DND-41 (cell line): Measurements from ENCODE around the gene SEMA3E.

Source experiments
- ATAC-seq: fragments of 200-7000 bp; cut with Tn5 transposase; 3 replicates; pipeline ENCODE4 v1.9.1; 2021; ENCODE audit warnings: low read depth; ENCODE audit not compliant: insufficient read depth
- DNase-seq: peaks from one replicate; pipeline ENCODE4 v3.0.0-alpha.2; 2020
- H2AFZ ChIP-seq: 2 replicates; pipeline ENCODE4 v1.6.0; 2012; ENCODE audit warnings: low read depth, low read length
- H3K27ac ChIP-seq: 2 replicates; pipeline ENCODE4 v1.5.1; 2012; ENCODE audit warnings: low read length, inconsistent platforms
- H3K27me3 ChIP-seq: fragments of 200-600 bp; sonication (generic); 2 replicates; pipeline ENCODE4 v1.6.0; 2012; ENCODE audit warnings: low read length, mild to moderate bottlenecking, inconsistent platforms; ENCODE audit not compliant: insufficient read depth, poor library complexity
- H3K36me3 ChIP-seq: 2 replicates; pipeline ENCODE4 v1.5.1; 2012; ENCODE audit warnings: low read length, inconsistent platforms; ENCODE audit not compliant: insufficient read depth
- H3K4me1 ChIP-seq: 2 replicates; pipeline ENCODE4 v1.5.1; 2012; ENCODE audit warnings: mild to moderate bottlenecking, low read length; ENCODE audit not compliant: insufficient read depth
- H3K4me2 ChIP-seq: 2 replicates; pipeline ENCODE4 v1.6.0; 2012; ENCODE audit warnings: mild to moderate bottlenecking, moderate library complexity, low read length, inconsistent platforms; ENCODE audit not compliant: insufficient read depth
- H3K4me3 ChIP-seq, 2 experiments: fragments of 200-600 bp in 1 of 2; shearing (Covaris generic) in 1 of 2; 2 replicates each; pipeline ENCODE4 v1.5.1; 2012 to 2016; ENCODE audit warnings: inconsistent platforms in 2 of 2, low read length in 2 of 2, mild to moderate bottlenecking in 2 of 2, low read depth in 1 of 2, moderate library complexity in 1 of 2
- H3K79me2 ChIP-seq: 2 replicates; pipeline ENCODE4 v1.6.0; 2012; ENCODE audit warnings: low read length, inconsistent platforms; ENCODE audit not compliant: insufficient read depth
- H3K9ac ChIP-seq: 2 replicates; pipeline ENCODE4 v1.6.0; 2012; ENCODE audit warnings: low read depth, mild to moderate bottlenecking, inconsistent platforms, low read length, moderate library complexity
- H3K9me3 ChIP-seq: 2 replicates; pipeline ENCODE4 v1.5.1; 2012; ENCODE audit warnings: low read length, moderate library complexity, mild to moderate bottlenecking, inconsistent platforms; ENCODE audit not compliant: insufficient read depth, severe bottlenecking
- H4K20me1 ChIP-seq: 2 replicates; pipeline ENCODE4 v1.6.0; 2012; ENCODE audit warnings: low read length; ENCODE audit not compliant: insufficient read depth
- EZH2 ChIP-seq: IDR thresholded peaks from 3 replicates; pipeline ENCODE4 v1.6.1; 2012; ENCODE audit warnings: borderline replicate concordance, low read depth, mild to moderate bottlenecking, moderate library complexity, low read length, inconsistent platforms; ENCODE audit not compliant: severe bottlenecking
- TF ChIP-seq, protein P1 (sequence below): IDR thresholded peaks from 2 replicates; pipeline ENCODE4 v1.5.1; 2012; ENCODE audit warnings: borderline replicate concordance, low read length, moderate library complexity, mild to moderate bottlenecking; ENCODE audit not compliant: poor library complexity, severe bottlenecking; ENCODE audit errors: extremely low read depth

Gene SEMA3E

DNA sequence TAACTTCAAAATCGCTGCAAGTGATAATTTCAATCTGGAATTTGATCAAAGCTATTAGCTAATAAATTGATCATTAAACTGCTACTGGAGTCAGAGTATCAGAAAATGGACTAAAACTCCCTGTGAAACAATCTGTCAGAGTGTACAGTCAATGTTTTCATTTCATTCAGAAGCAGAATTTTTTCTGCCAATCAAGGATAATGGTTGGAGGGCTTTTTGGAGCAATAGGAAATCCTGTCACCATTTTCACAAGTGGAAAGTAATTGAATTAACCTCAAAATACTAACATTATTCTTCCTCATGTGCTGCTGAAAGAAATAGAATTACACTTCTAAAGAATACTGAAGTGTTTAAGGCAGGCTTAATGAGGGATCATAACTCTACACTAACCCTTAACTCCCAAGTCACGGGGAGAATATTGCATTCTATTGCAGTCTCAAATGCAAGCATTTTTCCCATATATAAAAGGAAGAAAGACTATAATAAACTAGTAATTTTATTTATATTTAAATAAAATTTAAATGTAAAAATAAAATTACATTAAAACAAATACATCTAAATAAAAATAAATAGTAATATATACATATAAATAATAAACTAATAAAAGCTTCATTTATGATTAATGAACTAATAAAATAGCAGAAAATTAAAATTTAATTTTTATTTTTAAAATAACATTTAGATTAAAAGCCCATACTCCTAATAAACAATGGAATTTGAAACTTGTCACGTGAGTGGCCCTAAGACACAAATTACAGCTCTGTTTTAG, 67.1 kb downstream of the SEMA3E start:
- ATAC-seq, result no peak
- H3K79me2 ChIP-seq, result no peaks in the 10 kb centered on the region

DNA sequence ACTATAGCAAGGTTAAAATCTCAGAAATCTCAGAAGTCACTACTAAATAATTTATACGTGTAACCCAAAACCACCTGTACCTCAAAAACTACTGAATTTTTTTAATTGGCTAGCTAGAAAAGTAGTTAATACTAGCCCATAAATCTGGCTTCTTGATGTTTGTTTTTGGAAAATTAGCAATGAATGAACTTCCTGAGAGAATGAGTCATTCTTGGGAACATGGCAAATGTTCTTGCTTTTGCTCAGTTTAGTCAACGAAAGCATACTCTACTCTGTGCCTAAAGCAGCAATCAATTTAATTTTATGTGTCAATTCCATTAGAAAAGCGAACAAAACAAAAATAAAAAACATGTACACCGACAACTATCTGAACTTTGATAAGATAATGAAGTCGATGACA, 69.2 kb downstream of the SEMA3E start:
- no peaks in the 10 kb centered on the region for H4K20me1 ChIP-seq
- H3K79me2 ChIP-seq, result no peaks in the 10 kb centered on the region
- no peaks in the 10 kb centered on the region for H3K36me3 ChIP-seq
- H3K27me3 ChIP-seq, result no peaks in the 10 kb centered on the region
- H3K27ac ChIP-seq, result no peak overlapping the region
- H2AFZ ChIP-seq, result no peak overlapping the region
- H3K9ac ChIP-seq, result no peak overlapping the region
- H3K9me3 ChIP-seq, result no peaks in the 10 kb centered on the region
- ATAC-seq, result no peak
- H3K4me2 ChIP-seq, result no peak overlapping the region
- TF ChIP-seq, protein P1, sequence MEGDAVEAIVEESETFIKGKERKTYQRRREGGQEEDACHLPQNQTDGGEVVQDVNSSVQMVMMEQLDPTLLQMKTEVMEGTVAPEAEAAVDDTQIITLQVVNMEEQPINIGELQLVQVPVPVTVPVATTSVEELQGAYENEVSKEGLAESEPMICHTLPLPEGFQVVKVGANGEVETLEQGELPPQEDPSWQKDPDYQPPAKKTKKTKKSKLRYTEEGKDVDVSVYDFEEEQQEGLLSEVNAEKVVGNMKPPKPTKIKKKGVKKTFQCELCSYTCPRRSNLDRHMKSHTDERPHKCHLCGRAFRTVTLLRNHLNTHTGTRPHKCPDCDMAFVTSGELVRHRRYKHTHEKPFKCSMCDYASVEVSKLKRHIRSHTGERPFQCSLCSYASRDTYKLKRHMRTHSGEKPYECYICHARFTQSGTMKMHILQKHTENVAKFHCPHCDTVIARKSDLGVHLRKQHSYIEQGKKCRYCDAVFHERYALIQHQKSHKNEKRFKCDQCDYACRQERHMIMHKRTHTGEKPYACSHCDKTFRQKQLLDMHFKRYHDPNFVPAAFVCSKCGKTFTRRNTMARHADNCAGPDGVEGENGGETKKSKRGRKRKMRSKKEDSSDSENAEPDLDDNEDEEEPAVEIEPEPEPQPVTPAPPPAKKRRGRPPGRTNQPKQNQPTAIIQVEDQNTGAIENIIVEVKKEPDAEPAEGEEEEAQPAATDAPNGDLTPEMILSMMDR, result no peak
- H3K4me1 ChIP-seq, result no peaks in the 10 kb centered on the region
- H3K4me3 ChIP-seq, result no peak overlapping the region
- no peak for DNase-seq

More for the DNA sequence above, 67.1 kb downstream of the SEMA3E start:
- no peaks in the 10 kb centered on the region for H3K4me1 ChIP-seq
- H2AFZ ChIP-seq, result no peak overlapping the region
- H3K27me3 ChIP-seq, result no peaks in the 10 kb centered on the region
- no peaks in the 10 kb centered on the region for H4K20me1 ChIP-seq
- DNase-seq, result no peak
- H3K4me2 ChIP-seq, result no peak overlapping the region
- H3K4me3 ChIP-seq, result no peak overlapping the region
- H3K27ac ChIP-seq, result no peak overlapping the region
- H3K9me3 ChIP-seq, result no peaks in the 10 kb centered on the region
- TF ChIP-seq, protein P1, result no peak
- TF ChIP-seq EZH2, result no peak
- no peak overlapping the region for H3K9ac ChIP-seq
- no peaks in the 10 kb centered on the region for H3K36me3 ChIP-seq

DNA sequence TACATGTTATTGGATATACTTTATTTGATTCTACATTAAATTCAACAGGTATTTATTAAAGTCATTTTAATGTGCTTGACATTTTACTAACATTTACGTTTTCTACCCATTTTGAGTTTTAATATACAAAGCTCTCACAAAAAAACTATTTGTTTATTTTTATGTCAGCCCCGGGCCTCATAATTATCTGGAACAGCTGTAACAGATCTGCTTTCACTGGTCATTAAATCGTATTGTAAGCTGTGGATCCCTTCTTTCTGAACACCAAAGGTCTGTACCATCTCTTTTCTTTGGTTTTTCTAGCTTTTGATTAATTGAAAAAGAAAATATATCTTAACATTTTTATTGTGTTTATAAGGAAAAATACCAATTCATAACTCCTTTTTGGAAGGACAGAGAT, 73.5 kb downstream of the SEMA3E start:
- H3K4me1 ChIP-seq, result no peaks in the 10 kb centered on the region
- H3K9ac ChIP-seq, result no peak overlapping the region
- H3K4me2 ChIP-seq, result no peak overlapping the region
- DNase-seq (no peak), ATAC-seq (no peak)
- H3K9me3 ChIP-seq, result no peaks in the 10 kb centered on the region
- H4K20me1 ChIP-seq, result no peaks in the 10 kb centered on the region
- H2AFZ ChIP-seq, result no peak overlapping the region
- no peak overlapping the region for H3K27ac ChIP-seq
- no peaks in the 10 kb centered on the region for H3K27me3 ChIP-seq
- no peaks in the 10 kb centered on the region for H3K79me2 ChIP-seq
- no peak overlapping the region for H3K4me3 ChIP-seq
- TF ChIP-seq EZH2, result no peak
- TF ChIP-seq, protein P1, result no peak
- no peaks in the 10 kb centered on the region for H3K36me3 ChIP-seq
